HUES6 (cell line): ENCODE results near the gene SPOCK1.

Experiments used
- H3K27ac ChIP-seq: 2 replicates; pipeline ENCODE4 v1.7.0; 2013; ENCODE audit warnings: low read depth, mild to moderate bottlenecking, low read length, inconsistent platforms
- H3K27me3 ChIP-seq: 2 replicates; pipeline ENCODE4 v1.6.1; 2013; ENCODE audit warnings: low read length; ENCODE audit not compliant: control insufficient read depth, insufficient read depth
- H3K36me3 ChIP-seq: 2 replicates; pipeline ENCODE4 v1.6.1; 2013; ENCODE audit warnings: low read length; ENCODE audit not compliant: control insufficient read depth, insufficient read depth
- H3K4me1 ChIP-seq: 2 replicates; pipeline ENCODE4 v1.6.1; 2013; ENCODE audit warnings: low read length; ENCODE audit not compliant: control insufficient read depth, insufficient read depth
- H3K4me3 ChIP-seq: 2 replicates; pipeline ENCODE4 v1.5.1; 2013; ENCODE audit warnings: low read depth, low read length
- H3K9ac ChIP-seq: one replicate; pipeline ENCODE4 v1.6.1; 2013; ENCODE audit warnings: mild to moderate bottlenecking, low read length
- H3K9me3 ChIP-seq: 2 replicates; pipeline ENCODE4 v1.6.1; 2013; ENCODE audit warnings: low read depth, low read length; ENCODE audit not compliant: control insufficient read depth, insufficient read depth

SPOCK1 gene

DNA sequence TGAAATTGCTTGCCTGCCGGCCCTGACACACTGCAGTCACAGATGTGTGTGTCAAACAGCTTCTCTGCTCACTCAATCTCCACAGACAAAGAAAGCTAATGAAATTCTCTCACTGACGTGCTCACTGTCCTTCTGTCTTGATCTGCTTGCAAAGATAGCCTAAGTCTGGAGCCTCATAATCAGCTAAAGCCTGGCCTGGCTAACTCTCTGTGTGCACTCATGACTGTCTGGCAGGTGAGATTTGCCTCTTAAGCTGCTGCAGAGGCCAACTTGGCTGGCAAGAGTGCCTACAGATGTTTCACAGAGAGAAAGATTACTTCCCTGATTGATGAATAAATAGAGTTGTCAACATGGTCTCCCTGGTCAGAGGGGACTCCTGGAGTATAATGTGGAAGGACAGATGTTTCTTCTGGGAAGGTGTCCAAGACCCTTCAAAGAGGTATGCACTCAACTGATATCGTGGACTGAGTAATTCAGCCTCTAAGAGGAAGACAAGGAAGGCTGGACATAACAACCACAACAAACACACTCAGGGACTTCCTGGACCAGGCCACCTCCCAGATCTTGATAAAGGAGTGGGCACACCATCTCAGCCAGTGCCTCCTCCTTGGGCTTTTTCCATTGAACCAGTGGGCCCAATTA lies 362.0 kb downstream of the SPOCK1 start:
- Histone ChIP-seq H3K9ac (no peak overlapping the region), H3K36me3 (no peaks in the 10 kb centered on the region), H3K4me1 (peaks cover 5% of the 10 kb centered on the region)

DNA sequence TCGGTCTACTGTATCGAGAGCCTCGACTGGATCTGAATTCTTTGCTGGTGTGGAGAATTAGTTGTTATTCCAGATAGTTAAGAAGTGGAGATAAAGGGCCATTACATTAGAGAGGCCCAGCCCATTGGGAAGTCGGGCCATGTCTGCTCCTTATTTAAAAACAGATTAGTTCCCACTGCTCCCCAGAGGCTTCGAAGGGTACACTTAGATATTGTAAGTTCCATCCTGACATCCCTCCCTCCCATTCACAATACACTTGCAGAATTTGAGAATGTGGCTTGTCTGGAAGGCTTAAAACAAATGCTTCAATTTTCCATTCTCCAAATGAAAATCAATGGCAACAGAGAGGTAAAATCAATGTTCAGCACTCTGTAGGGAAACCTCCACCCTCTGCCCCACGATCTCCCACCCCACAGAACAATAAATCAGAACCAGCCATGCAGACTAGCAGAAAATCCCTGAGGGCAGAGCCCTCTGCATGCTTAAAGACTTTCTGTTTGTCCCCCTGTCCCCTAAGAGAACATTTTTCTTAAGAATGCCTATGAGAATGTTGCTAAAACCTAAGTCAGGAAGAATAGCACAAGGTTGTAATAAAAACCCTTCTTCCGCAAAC lies 364.1 kb downstream of the SPOCK1 start:
- Histone ChIP-seq H3K27me3 (peaks cover 2% of the 10 kb centered on the region; the same call in 1 of the 2 replicates), H3K4me3 (no peak overlapping the region), H3K9me3 (no peaks in the 10 kb centered on the region; the same call in 1 of the 2 replicates), H3K4me1 (peaks cover 5% of the 10 kb centered on the region), H3K36me3 (no peaks in the 10 kb centered on the region), H3K9ac (no peak overlapping the region), H3K27ac (no peak overlapping the region)

More for the DNA sequence above, 362.0 kb downstream of the SPOCK1 start:
- Histone ChIP-seq H3K9me3 (no peaks in the 10 kb centered on the region), H3K4me3 (no peak overlapping the region), H3K27ac (no peak overlapping the region), H3K27me3 (peaks cover 3% of the 10 kb centered on the region; the same call in 1 of the 2 replicates)

DNA sequence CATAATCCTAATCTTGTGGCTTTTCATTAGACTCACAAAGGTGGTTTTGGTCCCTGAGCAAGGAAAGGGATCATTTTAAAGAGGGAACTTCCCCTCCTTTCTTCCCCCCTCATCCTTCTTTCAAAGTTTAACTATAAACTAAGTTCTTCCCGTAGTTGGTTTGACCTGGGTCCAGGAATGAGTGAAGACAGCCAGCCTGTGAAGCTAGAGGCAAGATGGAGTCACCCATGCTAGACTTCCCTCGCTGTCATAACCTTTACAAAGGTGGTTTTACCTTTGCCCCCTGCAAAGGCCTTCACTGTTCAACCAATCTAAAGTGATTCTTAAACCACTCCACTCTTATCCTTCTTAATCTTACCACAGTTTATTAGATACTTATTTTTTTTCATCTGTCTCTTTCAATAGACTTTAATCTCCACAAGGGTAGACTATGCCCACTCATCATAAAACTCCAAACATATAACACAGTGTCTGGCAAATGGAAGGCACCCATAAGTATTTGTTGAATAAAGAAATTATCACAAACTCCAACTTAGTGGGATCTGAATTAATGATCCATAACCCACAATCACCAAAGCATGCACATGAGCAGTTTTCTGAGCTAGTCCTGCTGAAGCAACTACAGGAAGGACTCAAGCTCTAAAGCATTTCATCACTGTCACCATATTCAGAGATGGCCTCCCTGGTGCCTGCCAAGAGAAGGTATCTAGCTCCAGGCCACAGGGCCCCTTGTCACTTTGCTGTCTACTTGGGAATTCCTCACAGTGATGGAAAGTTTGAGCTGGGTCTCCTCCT lies 369.0 kb downstream of the SPOCK1 start:
- H3K9me3 ChIP-seq = peaks cover 9% of the 10 kb centered on the region
- H3K4me3 ChIP-seq = no peak overlapping the region
- no peak overlapping the region for H3K27ac ChIP-seq
- no peaks in the 10 kb centered on the region; the same call in 1 of the 2 replicates for H3K4me1 ChIP-seq
- H3K36me3 ChIP-seq = no peaks in the 10 kb centered on the region
- no peaks in the 10 kb centered on the region; the same call in 1 of the 2 replicates for H3K27me3 ChIP-seq
- H3K9ac ChIP-seq = no peak overlapping the region

GRCh38 chr5:137128012-137128411 lies 371.1 kb downstream of the SPOCK1 start:
- Histone ChIP-seq H3K9ac (no peak overlapping the region), H3K27me3 (no peaks in the 10 kb centered on the region; the same call in 1 of the 2 replicates), H3K9me3 (peaks cover 9% of the 10 kb centered on the region), H3K4me1 (no peaks in the 10 kb centered on the region), H3K27ac (no peak overlapping the region), H3K4me3 (no peak overlapping the region), H3K36me3 (no peaks in the 10 kb centered on the region)

DNA sequence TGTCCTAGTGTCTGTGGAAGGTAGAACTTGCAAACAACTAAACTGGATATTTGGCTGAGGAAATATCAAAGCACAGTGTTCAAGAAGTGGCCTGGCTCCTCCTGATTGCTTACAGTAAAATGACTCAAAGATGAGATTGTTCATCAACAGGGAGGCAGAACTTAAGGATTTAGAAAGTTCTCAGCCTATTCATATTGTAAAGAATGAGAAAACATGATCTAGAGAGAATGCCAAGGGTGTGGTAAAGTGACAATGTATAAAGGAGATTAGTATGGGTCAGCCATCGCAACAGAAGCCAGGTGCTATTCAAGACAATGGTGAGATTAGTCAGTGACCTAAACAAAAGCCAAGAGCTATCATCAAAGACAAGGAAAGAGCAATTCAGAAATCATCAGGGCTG lies 372.3 kb downstream of the SPOCK1 start:
- H3K36me3 ChIP-seq = no peaks in the 10 kb centered on the region

GRCh38 chr5:137122558-137122957 lies 376.6 kb downstream of the SPOCK1 start:
- no peaks in the 10 kb centered on the region for H3K9me3 ChIP-seq
- H3K4me1 ChIP-seq = no peaks in the 10 kb centered on the region
- no peak overlapping the region for H3K27ac ChIP-seq
- no peak overlapping the region for H3K9ac ChIP-seq
- H3K27me3 ChIP-seq = no peaks in the 10 kb centered on the region; the same call in 1 of the 2 replicates
- H3K4me3 ChIP-seq = no peak overlapping the region
- H3K36me3 ChIP-seq = no peaks in the 10 kb centered on the region

More for the DNA sequence above, 372.3 kb downstream of the SPOCK1 start:
- Histone ChIP-seq H3K9ac (no peak overlapping the region), H3K4me3 (no peak overlapping the region), H3K27me3 (no peaks in the 10 kb centered on the region; the same call in 1 of the 2 replicates), H3K4me1 (no peaks in the 10 kb centered on the region), H3K27ac (no peak overlapping the region), H3K9me3 (peaks cover 9% of the 10 kb centered on the region)

- H3K27me3 ChIP-seq = no peaks in the 10 kb centered on the region; the same call in 1 of the 2 replicates
- no peak overlapping the region for H3K9ac ChIP-seq
- no peak overlapping the region for H3K4me3 ChIP-seq
- H3K4me1 ChIP-seq = no peaks in the 10 kb centered on the region
- no peaks in the 10 kb centered on the region for H3K36me3 ChIP-seq
- no peaks in the 10 kb centered on the region for H3K9me3 ChIP-seq
- H3K27ac ChIP-seq = no peak overlapping the region
Measured at GRCh38 chr5:137122075-137122474, 377.1 kb downstream of the SPOCK1 start.

DNA sequence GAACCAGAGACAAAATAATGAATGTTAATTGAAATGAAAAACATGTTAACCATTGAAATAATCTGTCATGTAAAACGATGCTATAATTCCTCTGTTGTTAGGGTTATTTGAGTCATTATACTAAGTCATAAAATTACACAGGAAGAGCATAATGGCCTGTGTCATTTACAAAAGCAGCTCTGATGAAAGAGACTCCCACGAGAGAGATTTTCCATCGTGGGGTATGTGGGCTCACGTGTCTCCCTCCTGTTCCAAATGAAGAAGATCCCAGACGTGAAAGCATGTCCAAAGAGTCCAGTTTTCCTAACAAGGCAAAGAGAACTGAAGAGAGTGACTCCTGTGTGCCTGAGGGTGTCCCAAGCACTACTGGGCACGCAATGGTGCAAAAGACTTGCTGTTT lies 379.8 kb downstream of the SPOCK1 start:
- Histone ChIP-seq H3K9me3 (no peaks in the 10 kb centered on the region), H3K4me1 (no peaks in the 10 kb centered on the region; the same call in 1 of the 2 replicates), H3K36me3 (no peaks in the 10 kb centered on the region), H3K9ac (no peak overlapping the region), H3K4me3 (no peak overlapping the region), H3K27me3 (no peaks in the 10 kb centered on the region), H3K27ac (no peak overlapping the region)

GRCh38 chr5:137118629-137119028 lies 380.5 kb downstream of the SPOCK1 start:
- Histone ChIP-seq H3K9me3 (no peaks in the 10 kb centered on the region), H3K27ac (no peak overlapping the region), H3K4me3 (no peak overlapping the region), H3K36me3 (no peaks in the 10 kb centered on the region), H3K27me3 (no peaks in the 10 kb centered on the region), H3K9ac (no peak overlapping the region), H3K4me1 (no peaks in the 10 kb centered on the region; the same call in 1 of the 2 replicates)

DNA sequence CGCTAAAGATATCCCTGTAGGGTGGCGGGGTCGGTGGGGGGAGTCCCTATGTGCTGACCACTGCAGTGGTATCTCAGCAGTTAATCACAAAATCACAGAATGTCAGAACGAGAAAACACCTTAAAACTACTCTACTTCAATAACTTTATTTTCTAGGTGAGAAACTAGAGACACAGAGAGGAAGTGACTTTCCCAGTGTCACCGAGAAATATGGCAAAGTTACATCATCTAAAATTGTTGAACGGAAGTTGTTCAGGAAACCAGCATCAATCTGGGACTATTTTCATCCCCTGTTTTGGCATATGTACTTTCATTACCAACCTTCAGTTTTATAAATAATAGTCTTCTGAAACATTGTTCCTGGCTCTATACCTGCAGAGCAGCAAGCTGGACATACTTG lies 384.0 kb downstream of the SPOCK1 start:
- no peak overlapping the region for H3K4me3 ChIP-seq
- H3K36me3 ChIP-seq = no peaks in the 10 kb centered on the region
- no peaks in the 10 kb centered on the region for H3K9me3 ChIP-seq
- H3K27ac ChIP-seq = no peak overlapping the region
- no peaks in the 10 kb centered on the region; the same call in 1 of the 2 replicates for H3K4me1 ChIP-seq
- H3K27me3 ChIP-seq = no peaks in the 10 kb centered on the region
- H3K9ac ChIP-seq = no peak overlapping the region

GRCh38 chr5:137114529-137114928 lies 384.6 kb downstream of the SPOCK1 start:
- H3K9me3 ChIP-seq = no peaks in the 10 kb centered on the region
- no peaks in the 10 kb centered on the region for H3K36me3 ChIP-seq
- H3K9ac ChIP-seq = no peak overlapping the region
- no peaks in the 10 kb centered on the region; the same call in 1 of the 2 replicates for H3K4me1 ChIP-seq
- H3K27me3 ChIP-seq = no peaks in the 10 kb centered on the region
- H3K27ac ChIP-seq = no peak overlapping the region
- H3K4me3 ChIP-seq = no peak overlapping the region
